Body of pancreas (tissue), 4 donors: ENCODE results near the gene NRBP1. TPM values are rescaled to one million over a fixed set of nuclear protein-coding genes. Genes with fewer than 3 reads are reported as not detected.
"Not testable (repeated sequence)": the region's sequence is repeated elsewhere in the genome, so short reads cannot be mapped to it uniquely, and the experiment has no call there.

Experiments
- ATAC-seq: fragments of 150-250 bp; one replicate; pipeline ENCODE4 v1.9.1; 2016
- DNase-seq, 4 donors: peaks; one replicate each; pipeline ENCODE4 v3.0.0-alpha.2; 2019
- H3K27ac ChIP-seq, 4 donors: fragments of 200-600 bp; sonication (generic); 1 replicate in 3 of 4; 2 replicates in 1 of 4; pipeline versions ENCODE4 v1.5.1 to v1.6.1; 2016 to 2019; ENCODE audit warnings: mild to moderate bottlenecking in 1 of 4, mixed read lengths in 1 of 4, moderate library complexity in 1 of 4
- H3K27me3 ChIP-seq, 2 donors: fragments of 200-600 bp; sonication (generic); one replicate each; pipeline ENCODE4 v1.6.0; 2016; ENCODE audit warnings: mild to moderate bottlenecking in 1 of 2
- H3K36me3 ChIP-seq, 2 donors: fragments of 200-600 bp; sonication (generic); replicated peaks in 1 of 2; 2 replicates each; pipeline ENCODE4 v1.5.1; 2016; ENCODE audit warnings: low read depth in 2 of 2; ENCODE audit not compliant: insufficient read depth in 1 of 2
- H3K4me1 ChIP-seq: fragments of 200-600 bp; sonication (generic); one replicate; pipeline ENCODE4 v1.6.0; 2016
- H3K4me3 ChIP-seq, 2 donors: fragments of 200-600 bp; sonication (generic); 1 replicate in 1 of 2; 2 replicates in 1 of 2; pipeline ENCODE4 v1.5.1; 2016 to 2019
- H3K9me3 ChIP-seq, 3 donors: fragments of 200-600 bp; sonication (generic); 1 replicate in 2 of 3; 2 replicates in 1 of 3; pipeline ENCODE4 v1.5.1; 2016
- POLR2A ChIP-seq, 3 donors: fragments of 450-650 bp; IDR thresholded peaks; one replicate each; pipeline ENCODE4 v1.6.1; 2016; ENCODE audit warnings: antibody characterized with exemption in 3 of 3, mild to moderate bottlenecking in 2 of 3
- WGBS, 2 donors: methylation state at CpG; one replicate each; pipeline ENCODE4 v1.1.5; 2017; 5-methylcytosine and 5-hydroxymethylcytosine counted together
- intact Hi-C: fragments of 100-400 bp; cut with DNase I; formaldehyde crosslinking; loops from one replicate; pipeline ENCODE4 v1.15.1; 2023
- total RNA-seq, 2 donors: library from RNA; depleted of rRNA; stranded (reverse); fragments of >200 nt; gene quantifications; one replicate each; pipeline ENCODE4 v1.1.0, GENCODE V29; 2016
- TF ChIP-seq, protein P1 (sequence below), 7 experiments: fragments of 450-650 bp in 4 of 7; fragments of 200-600 bp in 3 of 7; sonication (generic) in 3 of 7; IDR thresholded peaks; one replicate each; pipeline ENCODE4 v1.5.1; 2016 to 2019; ENCODE audit warnings: antibody characterized with exemption in 7 of 7

The NRBP1 gene
- total RNA-seq, 2 donors from 2014 or later: 34.2 to 36.6 TPM

DNA sequence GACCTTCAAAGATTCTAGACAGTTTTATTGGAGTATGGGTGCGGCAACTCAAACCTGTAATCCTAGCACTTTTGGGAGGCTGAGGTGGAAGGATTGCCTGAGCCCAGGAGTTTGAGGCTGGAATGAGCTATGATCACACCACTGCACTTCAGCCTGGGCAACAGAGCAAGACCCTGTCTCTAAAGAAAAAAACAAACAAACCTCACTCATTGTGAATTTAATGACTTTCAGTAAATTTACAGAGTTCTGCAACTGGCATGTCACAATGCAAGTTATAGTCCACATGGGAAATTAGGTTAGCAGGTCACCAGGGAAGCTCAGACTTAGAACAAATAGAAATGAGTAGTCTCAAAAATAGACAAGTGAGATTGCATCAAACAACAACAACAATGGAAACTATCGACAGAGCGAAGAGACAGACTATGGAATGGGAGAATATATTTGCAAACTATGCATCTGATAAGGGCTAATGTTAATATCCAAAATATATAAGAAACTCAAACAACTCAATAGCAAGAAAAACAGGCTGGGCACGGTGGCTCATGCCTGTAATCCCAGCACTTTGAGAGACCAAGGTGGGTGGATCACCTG lies 6.7 kb upstream of the NRBP1 start:
- Histone ChIP-seq H3K27ac (no peak overlapping the region), H3K4me3 (no peak overlapping the region), H3K27me3 (no peaks in the 10 kb centered on the region), H3K36me3 (no peaks in the 10 kb centered on the region), H3K4me1 (no peaks in the 10 kb centered on the region), H3K9me3 (no peaks in the 10 kb centered on the region)
- ATAC-seq (no peak), DNase-seq (no peak)
- 77% methylated on average over 4 of the region's 4 CpGs for WGBS, 2 donors
- intact Hi-C loops: no loop called here
- no peak for TF ChIP-seq POLR2A (IDR thresholded peaks at IDR 0.05)
- TF ChIP-seq, protein P1, sequence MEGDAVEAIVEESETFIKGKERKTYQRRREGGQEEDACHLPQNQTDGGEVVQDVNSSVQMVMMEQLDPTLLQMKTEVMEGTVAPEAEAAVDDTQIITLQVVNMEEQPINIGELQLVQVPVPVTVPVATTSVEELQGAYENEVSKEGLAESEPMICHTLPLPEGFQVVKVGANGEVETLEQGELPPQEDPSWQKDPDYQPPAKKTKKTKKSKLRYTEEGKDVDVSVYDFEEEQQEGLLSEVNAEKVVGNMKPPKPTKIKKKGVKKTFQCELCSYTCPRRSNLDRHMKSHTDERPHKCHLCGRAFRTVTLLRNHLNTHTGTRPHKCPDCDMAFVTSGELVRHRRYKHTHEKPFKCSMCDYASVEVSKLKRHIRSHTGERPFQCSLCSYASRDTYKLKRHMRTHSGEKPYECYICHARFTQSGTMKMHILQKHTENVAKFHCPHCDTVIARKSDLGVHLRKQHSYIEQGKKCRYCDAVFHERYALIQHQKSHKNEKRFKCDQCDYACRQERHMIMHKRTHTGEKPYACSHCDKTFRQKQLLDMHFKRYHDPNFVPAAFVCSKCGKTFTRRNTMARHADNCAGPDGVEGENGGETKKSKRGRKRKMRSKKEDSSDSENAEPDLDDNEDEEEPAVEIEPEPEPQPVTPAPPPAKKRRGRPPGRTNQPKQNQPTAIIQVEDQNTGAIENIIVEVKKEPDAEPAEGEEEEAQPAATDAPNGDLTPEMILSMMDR (IDR thresholded peaks at IDR 0.05): no peak

DNA sequence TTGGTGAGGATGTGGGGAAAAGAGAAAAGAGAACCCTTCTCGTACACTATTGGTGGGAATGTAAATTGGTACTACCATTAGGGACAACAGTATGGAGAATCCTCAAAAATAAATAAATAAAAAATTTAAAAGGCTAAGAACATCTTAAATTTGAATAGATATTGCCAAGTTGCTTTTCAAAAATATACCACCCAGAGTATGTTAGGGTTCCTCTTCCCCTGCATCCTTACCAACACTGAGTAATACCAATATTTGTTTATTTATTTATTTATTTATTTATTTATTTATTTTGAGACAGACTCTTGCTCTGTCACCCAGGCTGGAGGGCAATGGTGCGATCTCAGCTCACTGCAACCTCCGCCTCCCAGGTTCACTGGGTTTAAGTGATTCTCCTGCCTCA lies 5.5 kb upstream of the NRBP1 start:
- Histone ChIP-seq H3K4me1 (peaks cover 7% of the 10 kb centered on the region), H3K27ac (no peak overlapping the region), H3K9me3 (no peaks in the 10 kb centered on the region), H3K27me3 (no peaks in the 10 kb centered on the region), H3K36me3 (no peaks in the 10 kb centered on the region), H3K4me3 (no peak overlapping the region)
- no peak for ATAC-seq
- no peak for TF ChIP-seq POLR2A (IDR thresholded peaks at IDR 0.05)
- TF ChIP-seq, protein P1 (IDR thresholded peaks at IDR 0.05): no peak
- no peak for DNase-seq
- intact Hi-C loops: no loop called here
- WGBS, 2 donors: 99 to 100% methylated on average over 3 of the region's 3 CpGs

DNA sequence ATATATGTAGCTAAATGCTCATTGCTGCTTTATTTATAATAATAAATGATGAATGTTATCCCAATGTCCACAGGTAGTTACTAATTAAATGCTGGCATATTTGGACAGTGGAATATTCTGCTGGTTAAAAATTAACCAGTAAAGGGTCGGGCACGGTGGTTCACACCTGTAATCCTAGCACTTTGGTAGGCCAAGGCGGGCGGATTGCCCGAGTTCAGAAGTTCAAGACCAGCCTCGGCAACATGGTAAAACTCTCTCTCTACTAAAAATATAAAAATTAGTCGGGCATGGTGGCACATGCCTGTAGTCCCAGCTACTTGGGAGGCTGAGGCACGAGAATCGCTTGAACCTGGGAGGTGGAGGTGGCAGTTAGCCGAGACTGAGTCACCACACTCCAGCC lies 3.4 kb upstream of the NRBP1 start:
- WGBS, 2 donors: 57 to 60% methylated on average over 10 of the region's 10 CpGs
- ATAC-seq, intact Hi-C loops: not testable (repeated sequence)

DNA sequence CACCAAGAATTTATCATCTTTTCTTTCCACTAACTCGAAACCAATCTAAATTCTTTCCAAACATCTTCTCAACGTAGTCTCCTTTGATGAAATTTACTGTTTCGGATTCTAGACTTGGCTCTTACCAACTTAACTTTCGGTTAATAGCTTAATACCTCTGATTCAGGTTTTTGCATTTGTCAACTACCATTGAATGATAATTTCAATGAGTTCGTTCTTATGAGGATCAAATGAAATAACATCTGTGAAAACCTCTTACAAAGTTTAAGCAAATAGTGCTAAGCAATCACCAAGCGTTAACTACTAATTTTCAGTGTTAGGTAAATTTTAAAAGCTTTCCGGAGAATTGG lies 593 bp upstream of the NRBP1 start:
- Histone ChIP-seq H3K36me3 (no peaks in the 10 kb centered on the region), H3K4me3 (peak overlapping the region; percentile 76 to 90), H3K27ac (peak overlapping the region; percentile 96 to 99 (median 97)), H3K9me3 (no peaks in the 10 kb centered on the region), H3K4me1 (peaks cover 39% of the 10 kb centered on the region), H3K27me3 (no peaks in the 10 kb centered on the region)
- ATAC-seq (no peak), DNase-seq (no peak)
- no peak for TF ChIP-seq POLR2A (IDR thresholded peaks at IDR 0.05)
- TF ChIP-seq, protein P1 (IDR thresholded peaks at IDR 0.05): no peak
- 5 to 7% methylated on average over 7 of the region's 7 CpGs for WGBS, 2 donors
- intact Hi-C loops: no loop called here

More for the DNA sequence above, 3.4 kb upstream of the NRBP1 start:
- not testable (repeated sequence) for H3K4me3 ChIP-seq, H3K27me3 ChIP-seq, H3K27ac ChIP-seq, H3K9me3 ChIP-seq, H3K36me3 ChIP-seq
- peaks cover 13% of the 10 kb centered on the region for H3K4me1 ChIP-seq
- DNase-seq: peak in 1 of 4 donors; percentile 22

DNA sequence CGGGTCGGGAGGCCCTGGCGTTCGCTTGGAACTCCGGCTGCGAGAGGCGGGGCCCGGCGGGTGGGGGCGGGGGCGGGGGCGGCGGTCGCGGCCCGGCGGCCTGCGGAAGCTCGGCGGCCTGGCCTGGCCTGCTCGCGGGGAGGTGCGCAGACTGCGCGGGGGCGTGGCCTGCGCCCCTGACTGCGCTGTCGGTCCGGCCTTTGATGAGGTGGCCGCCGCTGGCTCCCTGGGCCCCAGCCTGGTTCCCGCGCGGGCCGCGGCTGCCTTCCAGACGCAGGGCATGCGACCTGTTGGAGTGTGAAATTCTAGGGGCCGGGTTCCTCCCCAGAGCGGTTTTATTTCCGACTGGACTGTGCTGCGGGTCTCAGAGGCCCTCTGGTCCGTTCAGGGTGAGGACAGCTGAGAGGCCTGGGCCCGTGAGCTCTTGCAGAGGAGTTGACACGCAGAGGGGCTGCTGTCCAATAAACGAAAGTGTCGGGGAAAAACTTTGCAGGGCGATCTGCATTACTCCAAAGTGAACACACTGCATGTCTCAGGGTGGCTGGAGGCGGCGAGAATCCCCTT lies 629 bp downstream of the NRBP1 start:
- 1% methylated on average over 16 to 39 of the region's 51 CpGs for WGBS, 2 donors

More for the DNA sequence above, 629 bp downstream of the NRBP1 start:
- TF ChIP-seq, protein P1 (IDR thresholded peaks at IDR 0.05): peak in 1 of 7 experiments; percentile 9
- TF ChIP-seq POLR2A (IDR thresholded peaks at IDR 0.05): no peak
- Histone ChIP-seq H3K4me1 (peaks cover 40% of the 10 kb centered on the region), H3K4me3 (peak overlapping the region; percentile 76 to 90), H3K27ac (peak overlapping the region; percentile 96 to 99 (median 97)), H3K36me3 (peaks cover 5 to 7% of the 10 kb centered on the region in 2 donors), H3K9me3 (no peaks in the 10 kb centered on the region), H3K27me3 (no peaks in the 10 kb centered on the region)
- DNase-seq (peak; percentile 88 to 92 (median 91)), ATAC-seq (peak; percentile 87)
- intact Hi-C loops: no loop called here
